ENCODE results near the gene RFPL4A.

DNA sequence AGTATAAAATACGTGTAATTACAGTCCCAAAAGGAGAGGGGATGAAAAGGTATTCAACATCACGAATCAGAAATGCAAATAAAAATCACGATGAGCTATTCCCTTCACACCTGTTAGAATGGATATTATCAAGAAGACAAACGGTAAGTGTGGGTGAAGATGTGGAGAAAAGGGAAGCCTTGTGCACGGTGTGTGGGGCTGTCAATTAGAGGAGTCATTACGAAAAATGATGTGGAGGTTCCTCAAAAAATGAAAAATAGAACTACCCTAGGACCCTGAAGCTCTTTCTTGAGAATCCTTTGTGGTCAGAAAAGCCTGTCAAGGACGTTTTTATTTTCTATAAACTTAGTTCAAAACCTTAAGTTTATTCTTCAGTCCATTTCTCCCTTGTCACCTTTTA lies 53.6 kb downstream of the RFPL4A start:
- no peak for TF ChIP-seq EZH2phosphoT487 (IDR thresholded peaks at IDR 0.05; ENCODE audit: low read length)
- TF ChIP-seq, protein P1, sequence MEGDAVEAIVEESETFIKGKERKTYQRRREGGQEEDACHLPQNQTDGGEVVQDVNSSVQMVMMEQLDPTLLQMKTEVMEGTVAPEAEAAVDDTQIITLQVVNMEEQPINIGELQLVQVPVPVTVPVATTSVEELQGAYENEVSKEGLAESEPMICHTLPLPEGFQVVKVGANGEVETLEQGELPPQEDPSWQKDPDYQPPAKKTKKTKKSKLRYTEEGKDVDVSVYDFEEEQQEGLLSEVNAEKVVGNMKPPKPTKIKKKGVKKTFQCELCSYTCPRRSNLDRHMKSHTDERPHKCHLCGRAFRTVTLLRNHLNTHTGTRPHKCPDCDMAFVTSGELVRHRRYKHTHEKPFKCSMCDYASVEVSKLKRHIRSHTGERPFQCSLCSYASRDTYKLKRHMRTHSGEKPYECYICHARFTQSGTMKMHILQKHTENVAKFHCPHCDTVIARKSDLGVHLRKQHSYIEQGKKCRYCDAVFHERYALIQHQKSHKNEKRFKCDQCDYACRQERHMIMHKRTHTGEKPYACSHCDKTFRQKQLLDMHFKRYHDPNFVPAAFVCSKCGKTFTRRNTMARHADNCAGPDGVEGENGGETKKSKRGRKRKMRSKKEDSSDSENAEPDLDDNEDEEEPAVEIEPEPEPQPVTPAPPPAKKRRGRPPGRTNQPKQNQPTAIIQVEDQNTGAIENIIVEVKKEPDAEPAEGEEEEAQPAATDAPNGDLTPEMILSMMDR (IDR thresholded peaks at IDR 0.05; ENCODE audit: low read length), result no peak
- no peak for TF ChIP-seq EZH2 (optimal IDR thresholded peaks at IDR 0.05; ENCODE audit: low read depth, low read length)

All from MM.1S (cell line).